WTC11 (cell line): ENCODE results near the gene CACNA1B. TPM values are rescaled to one million over a fixed set of nuclear protein-coding genes. Genes with fewer than 3 reads are reported as not detected.

ENCODE experiments used
- ATAC-seq: fragments of 200-7000 bp; cut with Tn5 transposase; 2 replicates; pipeline ENCODE4 v1.10.0; 2021; ENCODE audit warnings: mild to moderate bottlenecking, moderate library complexity
- CTCF ChIA-PET: fragments of 300-600 bp; sonication (Branson Sonifier 250); formaldehyde crosslinking; loops from one replicate; lab custom pipeline; 2021; ENCODE audit warnings: antibody characterized with exemption; lab: Charles Lee
- POLR2A ChIA-PET: fragments of 350-600 bp; sonication (Branson Sonifier 250); formaldehyde crosslinking; loops from one replicate; lab custom pipeline; 2021; ENCODE audit warnings: antibody characterized with exemption; lab: Charles Lee
- DNase-seq: peaks from one replicate; pipeline ENCODE4 v3.0.0; 2021; ENCODE audit warnings: low spot score
- H3K27ac Mint-ChIP-seq: 2 replicates; pipeline ENCODE4 v1.8.0; 2021; ENCODE audit warnings: mixed read lengths
- H3K27me3 Mint-ChIP-seq: 2 replicates; pipeline ENCODE4 v1.8.0; 2021; ENCODE audit warnings: low read depth, mild to moderate bottlenecking, moderate library complexity, mixed read lengths
- H3K36me3 Mint-ChIP-seq: 2 replicates; pipeline ENCODE4 v1.8.0; 2021; ENCODE audit warnings: mixed read lengths
- H3K4me1 Mint-ChIP-seq: 2 replicates; pipeline ENCODE4 v1.8.0; 2022; ENCODE audit warnings: mixed read lengths
- H3K4me3 Mint-ChIP-seq: 2 replicates; pipeline ENCODE4 v1.8.0; 2021; ENCODE audit warnings: mild to moderate bottlenecking, moderate library complexity, mixed read lengths
- H3K9me3 Mint-ChIP-seq: 2 replicates; pipeline ENCODE4 v1.8.0; 2021; ENCODE audit warnings: mixed read lengths
- GRHL2 ChIP-seq: fragments of 250-450 bp; sonication (Bioruptor Pico); IDR thresholded peaks from 2 replicates; pipeline ENCODE4 v1.8.0; 2022; ENCODE audit warnings: mild to moderate bottlenecking, moderate library complexity; ENCODE audit not compliant: insufficient replicate concordance, severe bottlenecking
- NR2C2 ChIP-seq: sonication (generic); formaldehyde crosslinking; IDR thresholded peaks from 2 replicates; pipeline ENCODE4 v1.8.0; 2022; ENCODE audit warnings: mild to moderate bottlenecking, missing genetic modification reagents
- SP1 ChIP-seq: sonication (generic); formaldehyde crosslinking; conservative IDR thresholded peaks from 2 replicates; pipeline ENCODE4 v1.8.1; 2022; ENCODE audit warnings: missing genetic modification reagents
- TEAD1 ChIP-seq: sonication (generic); formaldehyde crosslinking; IDR thresholded peaks from 2 replicates; pipeline ENCODE4 v1.8.0; 2022; ENCODE audit warnings: mild to moderate bottlenecking, missing genetic modification reagents
- TEAD4 ChIP-seq: sonication (generic); formaldehyde crosslinking; IDR thresholded peaks from 2 replicates; pipeline ENCODE4 v1.8.0; 2022; ENCODE audit warnings: mild to moderate bottlenecking, missing genetic modification reagents
- ZNF232 ChIP-seq: sonication (generic); formaldehyde crosslinking; IDR thresholded peaks from 2 replicates; pipeline ENCODE4 v1.8.0; 2022; ENCODE audit warnings: mild to moderate bottlenecking, missing genetic modification reagents
- ZNF263 ChIP-seq: sonication (generic); formaldehyde crosslinking; IDR thresholded peaks from 2 replicates; pipeline ENCODE4 v1.8.1; 2022; ENCODE audit warnings: low read depth, mild to moderate bottlenecking, moderate library complexity, missing genetic modification reagents
- ZNF512 ChIP-seq: sonication (generic); formaldehyde crosslinking; IDR thresholded peaks from 2 replicates; pipeline ENCODE4 v1.8.1; 2022; ENCODE audit warnings: missing genetic modification reagents, borderline replicate concordance
- total RNA-seq: library from RNA; stranded (reverse); gene quantifications from 3 replicates; pipeline ENCODE4 v1.2.3, GENCODE V29; 2021
- TF ChIP-seq, protein P1 (sequence below): sonication (generic); formaldehyde crosslinking; IDR thresholded peaks from 2 replicates; pipeline ENCODE4 v1.8.0; 2022; ENCODE audit warnings: mild to moderate bottlenecking, missing genetic modification reagents
- TF ChIP-seq, protein P2 (sequence below): sonication (generic); formaldehyde crosslinking; conservative IDR thresholded peaks from 2 replicates; pipeline ENCODE4 v1.8.1; 2022; ENCODE audit warnings: mild to moderate bottlenecking, missing genetic modification reagents
- TF ChIP-seq, protein P3 (sequence below): sonication (generic); formaldehyde crosslinking; IDR thresholded peaks from 2 replicates; pipeline ENCODE4 v1.8.1; 2022; ENCODE audit warnings: low read depth, missing genetic modification reagents, borderline replicate concordance
- TF ChIP-seq, protein P4 (sequence below): fragments of 250-450 bp; sonication (Bioruptor Pico); IDR thresholded peaks from 2 replicates; pipeline ENCODE4 v1.8.0; 2021; ENCODE audit warnings: mild to moderate bottlenecking
- TF ChIP-seq, protein P5 (sequence below): fragments of 250-450 bp; sonication (Bioruptor Pico); conservative IDR thresholded peaks from 2 replicates; pipeline ENCODE4 v1.9.0; 2021; ENCODE audit warnings: mild to moderate bottlenecking
- TF ChIP-seq, protein P6 (sequence below): sonication (generic); formaldehyde crosslinking; IDR thresholded peaks from 2 replicates; pipeline ENCODE4 v1.8.1; 2023; ENCODE audit warnings: mild to moderate bottlenecking, missing genetic modification reagents, borderline replicate concordance

The CACNA1B gene
- total RNA-seq, 1 experiment from 2014 or later = 8.4 TPM

- Mint-ChIP-seq H3K4me1 (no peaks in the 10 kb centered on the region), H3K9me3 (peaks cover 6% of the 10 kb centered on the region), H3K36me3 (peaks cover 15% of the 10 kb centered on the region), H3K27ac (no peak overlapping the region), H3K27me3 (no peaks in the 10 kb centered on the region)
- POLR2A ChIA-PET = no interaction called here
- DNase-seq (no peak), ATAC-seq (no peak)
- TF ChIP-seq, protein P1, sequence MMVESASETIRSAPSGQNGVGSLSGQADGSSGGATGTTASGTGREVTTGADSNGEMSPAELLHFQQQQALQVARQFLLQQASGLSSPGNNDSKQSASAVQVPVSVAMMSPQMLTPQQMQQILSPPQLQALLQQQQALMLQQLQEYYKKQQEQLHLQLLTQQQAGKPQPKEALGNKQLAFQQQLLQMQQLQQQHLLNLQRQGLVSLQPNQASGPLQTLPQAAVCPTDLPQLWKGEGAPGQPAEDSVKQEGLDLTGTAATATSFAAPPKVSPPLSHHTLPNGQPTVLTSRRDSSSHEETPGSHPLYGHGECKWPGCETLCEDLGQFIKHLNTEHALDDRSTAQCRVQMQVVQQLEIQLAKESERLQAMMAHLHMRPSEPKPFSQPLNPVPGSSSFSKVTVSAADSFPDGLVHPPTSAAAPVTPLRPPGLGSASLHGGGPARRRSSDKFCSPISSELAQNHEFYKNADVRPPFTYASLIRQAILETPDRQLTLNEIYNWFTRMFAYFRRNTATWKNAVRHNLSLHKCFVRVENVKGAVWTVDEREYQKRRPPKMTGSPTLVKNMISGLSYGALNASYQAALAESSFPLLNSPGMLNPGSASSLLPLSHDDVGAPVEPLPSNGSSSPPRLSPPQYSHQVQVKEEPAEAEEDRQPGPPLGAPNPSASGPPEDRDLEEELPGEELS (CRISPR knock-in tag) = no peak
- TF ChIP-seq GRHL2 (no peak), TEAD4 (CRISPR knock-in tag) (no peak), ZNF512 (no peak), NR2C2 (CRISPR knock-in tag) (no peak), ZNF232 (CRISPR knock-in tag) (no peak), SP1 (CRISPR knock-in tag) (no peak), TEAD1 (CRISPR knock-in tag) (no peak), ZNF263 (no peak)
- TF ChIP-seq, protein P2, sequence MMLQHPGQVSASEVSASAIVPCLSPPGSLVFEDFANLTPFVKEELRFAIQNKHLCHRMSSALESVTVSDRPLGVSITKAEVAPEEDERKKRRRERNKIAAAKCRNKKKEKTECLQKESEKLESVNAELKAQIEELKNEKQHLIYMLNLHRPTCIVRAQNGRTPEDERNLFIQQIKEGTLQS (CRISPR knock-in tag) = no peak
- TF ChIP-seq, protein P3, sequence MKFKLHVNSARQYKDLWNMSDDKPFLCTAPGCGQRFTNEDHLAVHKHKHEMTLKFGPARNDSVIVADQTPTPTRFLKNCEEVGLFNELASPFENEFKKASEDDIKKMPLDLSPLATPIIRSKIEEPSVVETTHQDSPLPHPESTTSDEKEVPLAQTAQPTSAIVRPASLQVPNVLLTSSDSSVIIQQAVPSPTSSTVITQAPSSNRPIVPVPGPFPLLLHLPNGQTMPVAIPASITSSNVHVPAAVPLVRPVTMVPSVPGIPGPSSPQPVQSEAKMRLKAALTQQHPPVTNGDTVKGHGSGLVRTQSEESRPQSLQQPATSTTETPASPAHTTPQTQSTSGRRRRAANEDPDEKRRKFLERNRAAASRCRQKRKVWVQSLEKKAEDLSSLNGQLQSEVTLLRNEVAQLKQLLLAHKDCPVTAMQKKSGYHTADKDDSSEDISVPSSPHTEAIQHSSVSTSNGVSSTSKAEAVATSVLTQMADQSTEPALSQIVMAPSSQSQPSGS (CRISPR knock-in tag) = no peak
- TF ChIP-seq, protein P4, sequence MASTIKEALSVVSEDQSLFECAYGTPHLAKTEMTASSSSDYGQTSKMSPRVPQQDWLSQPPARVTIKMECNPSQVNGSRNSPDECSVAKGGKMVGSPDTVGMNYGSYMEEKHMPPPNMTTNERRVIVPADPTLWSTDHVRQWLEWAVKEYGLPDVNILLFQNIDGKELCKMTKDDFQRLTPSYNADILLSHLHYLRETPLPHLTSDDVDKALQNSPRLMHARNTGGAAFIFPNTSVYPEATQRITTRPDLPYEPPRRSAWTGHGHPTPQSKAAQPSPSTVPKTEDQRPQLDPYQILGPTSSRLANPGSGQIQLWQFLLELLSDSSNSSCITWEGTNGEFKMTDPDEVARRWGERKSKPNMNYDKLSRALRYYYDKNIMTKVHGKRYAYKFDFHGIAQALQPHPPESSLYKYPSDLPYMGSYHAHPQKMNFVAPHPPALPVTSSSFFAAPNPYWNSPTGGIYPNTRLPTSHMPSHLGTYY (CRISPR knock-in tag) = no peak
- TF ChIP-seq, protein P5, sequence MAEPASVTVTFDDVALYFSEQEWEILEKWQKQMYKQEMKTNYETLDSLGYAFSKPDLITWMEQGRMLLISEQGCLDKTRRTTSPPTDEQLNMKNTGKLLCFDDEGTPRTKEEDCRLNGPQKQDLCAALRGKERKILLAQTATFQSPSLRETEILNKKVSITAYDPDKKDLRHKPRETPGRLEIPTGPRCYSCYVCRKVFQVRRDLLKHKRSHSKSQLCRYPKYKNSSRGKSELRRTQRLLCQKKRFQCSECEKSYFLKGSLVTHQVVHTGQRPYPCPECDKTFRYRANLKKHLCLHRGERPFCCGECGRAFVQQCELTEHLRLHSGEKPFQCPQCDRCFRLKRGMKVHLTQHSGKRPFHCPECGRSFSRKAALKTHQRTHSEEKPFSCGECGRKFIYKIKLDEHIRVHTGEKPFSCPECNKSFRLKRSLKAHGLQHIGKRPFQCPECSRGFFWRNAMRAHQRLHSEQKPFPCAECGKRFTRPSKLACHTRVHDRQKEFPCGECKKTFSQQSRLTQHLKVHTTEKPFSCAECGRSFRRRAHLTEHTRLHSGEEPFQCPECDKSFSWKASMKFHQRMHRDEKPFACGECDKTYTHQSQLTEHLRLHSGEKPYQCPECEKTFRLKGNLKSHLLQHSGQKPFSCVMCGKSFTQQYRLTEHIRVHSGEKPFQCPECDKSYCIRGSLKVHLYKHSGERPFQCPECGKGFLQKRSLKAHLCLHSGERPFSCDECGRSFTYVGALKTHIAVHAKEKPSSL (CRISPR knock-in tag) = no peak
- TF ChIP-seq, protein P6, sequence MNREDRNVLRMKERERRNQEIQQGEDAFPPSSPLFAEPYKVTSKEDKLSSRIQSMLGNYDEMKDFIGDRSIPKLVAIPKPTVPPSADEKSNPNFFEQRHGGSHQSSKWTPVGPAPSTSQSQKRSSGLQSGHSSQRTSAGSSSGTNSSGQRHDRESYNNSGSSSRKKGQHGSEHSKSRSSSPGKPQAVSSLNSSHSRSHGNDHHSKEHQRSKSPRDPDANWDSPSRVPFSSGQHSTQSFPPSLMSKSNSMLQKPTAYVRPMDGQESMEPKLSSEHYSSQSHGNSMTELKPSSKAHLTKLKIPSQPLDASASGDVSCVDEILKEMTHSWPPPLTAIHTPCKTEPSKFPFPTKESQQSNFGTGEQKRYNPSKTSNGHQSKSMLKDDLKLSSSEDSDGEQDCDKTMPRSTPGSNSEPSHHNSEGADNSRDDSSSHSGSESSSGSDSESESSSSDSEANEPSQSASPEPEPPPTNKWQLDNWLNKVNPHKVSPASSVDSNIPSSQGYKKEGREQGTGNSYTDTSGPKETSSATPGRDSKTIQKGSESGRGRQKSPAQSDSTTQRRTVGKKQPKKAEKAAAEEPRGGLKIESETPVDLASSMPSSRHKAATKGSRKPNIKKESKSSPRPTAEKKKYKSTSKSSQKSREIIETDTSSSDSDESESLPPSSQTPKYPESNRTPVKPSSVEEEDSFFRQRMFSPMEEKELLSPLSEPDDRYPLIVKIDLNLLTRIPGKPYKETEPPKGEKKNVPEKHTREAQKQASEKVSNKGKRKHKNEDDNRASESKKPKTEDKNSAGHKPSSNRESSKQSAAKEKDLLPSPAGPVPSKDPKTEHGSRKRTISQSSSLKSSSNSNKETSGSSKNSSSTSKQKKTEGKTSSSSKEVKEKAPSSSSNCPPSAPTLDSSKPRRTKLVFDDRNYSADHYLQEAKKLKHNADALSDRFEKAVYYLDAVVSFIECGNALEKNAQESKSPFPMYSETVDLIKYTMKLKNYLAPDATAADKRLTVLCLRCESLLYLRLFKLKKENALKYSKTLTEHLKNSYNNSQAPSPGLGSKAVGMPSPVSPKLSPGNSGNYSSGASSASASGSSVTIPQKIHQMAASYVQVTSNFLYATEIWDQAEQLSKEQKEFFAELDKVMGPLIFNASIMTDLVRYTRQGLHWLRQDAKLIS (CRISPR knock-in tag) = no peak
- TF ChIP-seq, all 79 proteins: peak for 0
- CTCF ChIA-PET = interaction anchor here (1.3 to 2.0 kb wide), 3 partner anchors 20 to 186 kb away, joined by 4 to 8 read pairs (median 6); no protein-coding TSS in a partner anchor
- no peak overlapping the region for H3K4me3 Mint-ChIP-seq
These were observed 41.3 kb upstream of the CACNA1B start for GRCh38 chr9:137836151-137836830.
